ENCODE measurements around the gene RFTN2. TPM values are rescaled to one million over a fixed set of nuclear protein-coding genes. Genes with fewer than 3 reads are reported as not detected.

Gene RFTN2
- total and polyA plus RNA-seq, 2 experiments from 2014 or later, result 0.42 to 2.1 TPM

- H2AFZ ChIP-seq, result no peak overlapping the region
- no peaks in the 10 kb centered on the region for H4K20me1 ChIP-seq (replicated peaks; ENCODE audit: insufficient read depth)
- H3K27ac ChIP-seq (ENCODE audit: low read depth), result no peak overlapping the region
- ATAC-seq, result no peak
- TF ChIP-seq EZH2phosphoT487 (IDR thresholded peaks at IDR 0.05; ENCODE audit: unreplicated experiment) (no peak), STAT1 (IDR thresholded peaks at IDR 0.05; ENCODE audit: unreplicated experiment) (no peak), JUNB (IDR thresholded peaks at IDR 0.05; ENCODE audit: unreplicated experiment) (no peak), POLR2AphosphoS5 (IDR thresholded peaks at IDR 0.05; ENCODE audit: low read depth) (no peak), NANOG (IDR thresholded peaks at IDR 0.05; ENCODE audit: borderline replicate concordance) (no peak), ZNF462 (CRISPR knock-in tag; IDR thresholded peaks at IDR 0.05) (no peak), ZNF114 (CRISPR knock-in tag; IDR thresholded peaks at IDR 0.05) (no peak), EZH2 (IDR thresholded peaks at IDR 0.05; ENCODE audit: low read depth, unreplicated experiment) (no peak)
- TF ChIP-seq, protein P1, sequence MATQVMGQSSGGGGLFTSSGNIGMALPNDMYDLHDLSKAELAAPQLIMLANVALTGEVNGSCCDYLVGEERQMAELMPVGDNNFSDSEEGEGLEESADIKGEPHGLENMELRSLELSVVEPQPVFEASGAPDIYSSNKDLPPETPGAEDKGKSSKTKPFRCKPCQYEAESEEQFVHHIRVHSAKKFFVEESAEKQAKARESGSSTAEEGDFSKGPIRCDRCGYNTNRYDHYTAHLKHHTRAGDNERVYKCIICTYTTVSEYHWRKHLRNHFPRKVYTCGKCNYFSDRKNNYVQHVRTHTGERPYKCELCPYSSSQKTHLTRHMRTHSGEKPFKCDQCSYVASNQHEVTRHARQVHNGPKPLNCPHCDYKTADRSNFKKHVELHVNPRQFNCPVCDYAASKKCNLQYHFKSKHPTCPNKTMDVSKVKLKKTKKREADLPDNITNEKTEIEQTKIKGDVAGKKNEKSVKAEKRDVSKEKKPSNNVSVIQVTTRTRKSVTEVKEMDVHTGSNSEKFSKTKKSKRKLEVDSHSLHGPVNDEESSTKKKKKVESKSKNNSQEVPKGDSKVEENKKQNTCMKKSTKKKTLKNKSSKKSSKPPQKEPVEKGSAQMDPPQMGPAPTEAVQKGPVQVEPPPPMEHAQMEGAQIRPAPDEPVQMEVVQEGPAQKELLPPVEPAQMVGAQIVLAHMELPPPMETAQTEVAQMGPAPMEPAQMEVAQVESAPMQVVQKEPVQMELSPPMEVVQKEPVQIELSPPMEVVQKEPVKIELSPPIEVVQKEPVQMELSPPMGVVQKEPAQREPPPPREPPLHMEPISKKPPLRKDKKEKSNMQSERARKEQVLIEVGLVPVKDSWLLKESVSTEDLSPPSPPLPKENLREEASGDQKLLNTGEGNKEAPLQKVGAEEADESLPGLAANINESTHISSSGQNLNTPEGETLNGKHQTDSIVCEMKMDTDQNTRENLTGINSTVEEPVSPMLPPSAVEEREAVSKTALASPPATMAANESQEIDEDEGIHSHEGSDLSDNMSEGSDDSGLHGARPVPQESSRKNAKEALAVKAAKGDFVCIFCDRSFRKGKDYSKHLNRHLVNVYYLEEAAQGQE (IDR thresholded peaks at IDR 0.05; ENCODE audit: unreplicated experiment), result no peak
- H3K27me3 ChIP-seq (ENCODE audit: insufficient read depth), result no peaks in the 10 kb centered on the region
- H3K36me3 ChIP-seq (ENCODE audit: insufficient read depth), result 0 out of 2 replicates have a peak, but pooled peaks cover 5% of the 10 kb centered on the region
- Mint-ChIP-seq H3K27ac (no peak overlapping the region), H3K4me3 (no peak overlapping the region), H3K4me1 (peaks cover 32% of the 10 kb centered on the region), H3K36me3 (ENCODE audit: low read depth) (peaks cover 28% of the 10 kb centered on the region), H3K9me3 (peaks cover 23% of the 10 kb centered on the region), H3K27me3 (ENCODE audit: insufficient read depth, low read depth, poor library complexity) (no peaks in the 10 kb centered on the region)
- peaks cover 29% of the 10 kb centered on the region for H3K4me1 ChIP-seq (ENCODE audit: insufficient read depth)
- no peak overlapping the region for H3K4me2 ChIP-seq
- H3F3A ChIP-seq (replicated peaks; ENCODE audit: low read depth), result 0 out of 2 replicates have a peak, but pooled peaks cover 2% of the 10 kb centered on the region
- H3K4me3 ChIP-seq, result no peak overlapping the region
- peaks cover 5% of the 10 kb centered on the region; the same call in 1 of the 2 replicates for H3K9me2 ChIP-seq (ENCODE audit: insufficient read depth)
- H3K79me2 ChIP-seq (replicated peaks; ENCODE audit: insufficient read depth), result no peaks in the 10 kb centered on the region; the same call in 1 of the 2 replicates
- DNase-seq (ENCODE audit: low spot score), result no peak
Measured at GRCh38 chr2:197669077-197669476, 6.3 kb downstream of the RFTN2 start.

Data from GM23338 (cell line).